DOHH2 (cell line): ENCODE results near the gene FAM83F.

Source experiments
- H3F3A ChIP-seq: fragments of 200-600 bp; sonication (generic), shearing (Covaris generic); 2 replicates; pipeline ENCODE4 v1.6.0; 2016; ENCODE audit warnings: antibody characterized with exemption, mild to moderate bottlenecking; ENCODE audit not compliant: control insufficient read depth, insufficient read depth
- H3K27ac ChIP-seq: fragments of 200-600 bp; sonication (generic); 2 replicates; pipeline ENCODE4 v1.5.1; 2014; ENCODE audit warnings: low read depth, mild to moderate bottlenecking, low read length, moderate library complexity
- H3K27me3 ChIP-seq: fragments of 200-600 bp; sonication (generic); 2 replicates; pipeline ENCODE4 v1.6.1; 2014; ENCODE audit warnings: mild to moderate bottlenecking, low read length, mixed read lengths; ENCODE audit not compliant: control insufficient read depth
- H3K36me3 ChIP-seq: fragments of 200-600 bp; sonication (generic); 2 replicates; pipeline ENCODE4 v1.6.1; 2014; ENCODE audit warnings: mild to moderate bottlenecking, low read length, moderate library complexity, mixed read lengths; ENCODE audit not compliant: control insufficient read depth
- H3K4me1 ChIP-seq: fragments of 200-600 bp; sonication (generic); 2 replicates; pipeline ENCODE4 v1.6.1; 2014; ENCODE audit warnings: mild to moderate bottlenecking, low read length, mixed read lengths; ENCODE audit not compliant: control insufficient read depth
- H3K4me2 ChIP-seq: fragments of 200-600 bp; sonication (generic); 2 replicates; pipeline ENCODE4 v1.6.0; 2014; ENCODE audit warnings: mild to moderate bottlenecking, low read length, moderate library complexity
- H3K4me3 ChIP-seq: fragments of 200-600 bp; sonication (generic); 2 replicates; pipeline ENCODE4 v1.5.1; 2014; ENCODE audit warnings: mild to moderate bottlenecking, low read length, mixed read lengths
- H3K79me2 ChIP-seq: fragments of 200-600 bp; sonication (generic); 2 replicates; pipeline ENCODE4 v1.6.1; 2014; ENCODE audit warnings: mild to moderate bottlenecking, low read length, mixed read lengths; ENCODE audit not compliant: control insufficient read depth
- H3K9me2 ChIP-seq: fragments of 200-600 bp; sonication (generic); replicated peaks from 2 replicates; pipeline ENCODE4 v1.6.1; 2014; ENCODE audit warnings: mild to moderate bottlenecking, low read length, mixed read lengths; ENCODE audit not compliant: control insufficient read depth
- H3K9me3 ChIP-seq: fragments of 200-600 bp; sonication (generic); 2 replicates; pipeline ENCODE4 v1.6.1; 2014; ENCODE audit warnings: antibody characterized with exemption, low read length, mixed read lengths; ENCODE audit not compliant: control insufficient read depth, insufficient read depth
- H4K20me1 ChIP-seq: fragments of 200-600 bp; sonication (generic); 2 replicates; pipeline ENCODE4 v1.6.0; 2014; ENCODE audit warnings: low read depth, mild to moderate bottlenecking, antibody characterized with exemption, low read length, moderate library complexity; ENCODE audit not compliant: control insufficient read depth, insufficient read depth
- CTCF ChIP-seq: fragments of 200-600 bp; sonication (generic); IDR thresholded peaks from one replicate; pipeline ENCODE4 v1.5.1; 2014; ENCODE audit warnings: antibody characterized with exemption, mild to moderate bottlenecking, low read depth, low read length; ENCODE audit not compliant: poor library complexity, severe bottlenecking
- EZH2phosphoT487 ChIP-seq: fragments of 200-600 bp; sonication (generic); IDR thresholded peaks from 2 replicates; pipeline ENCODE4 v1.6.1; 2017; ENCODE audit warnings: borderline replicate concordance, mild to moderate bottlenecking, antibody characterized with exemption, low read length, moderate library complexity, mixed read lengths

FAM83F gene

GRCh38 chr22:39985383-39986035 is 9.2 kb upstream of the FAM83F start:
- H3K9me2 ChIP-seq, result no peaks in the 10 kb centered on the region
- H4K20me1 ChIP-seq, result no peaks in the 10 kb centered on the region
- H3K4me3 ChIP-seq, result no peak overlapping the region
- H3K79me2 ChIP-seq, result no peaks in the 10 kb centered on the region
- no peaks in the 10 kb centered on the region for H3K36me3 ChIP-seq
- TF ChIP-seq CTCF (no peak), EZH2phosphoT487 (no peak)
- H3K27me3 ChIP-seq, result peaks cover 26% of the 10 kb centered on the region
- H3K4me1 ChIP-seq, result no peaks in the 10 kb centered on the region
- no peak overlapping the region for H3K27ac ChIP-seq
- H3K4me2 ChIP-seq, result no peak overlapping the region
- no peaks in the 10 kb centered on the region for H3K9me3 ChIP-seq
- no peaks in the 10 kb centered on the region for H3F3A ChIP-seq

- peaks cover 27% of the 10 kb centered on the region for H3K27me3 ChIP-seq
- no peaks in the 10 kb centered on the region for H3K9me2 ChIP-seq
- H3K79me2 ChIP-seq, result no peaks in the 10 kb centered on the region
These were observed 6.2 kb upstream of the FAM83F start for GRCh38 chr22:39988386-39989114.

GRCh38 chr22:39989633-39990032 is 5.1 kb upstream of the FAM83F start:
- no peaks in the 10 kb centered on the region for H3K79me2 ChIP-seq
- H3K27ac ChIP-seq, result no peak overlapping the region
- TF ChIP-seq CTCF (no peak), EZH2phosphoT487 (no peak)
- H3K36me3 ChIP-seq, result no peaks in the 10 kb centered on the region
- H4K20me1 ChIP-seq, result no peaks in the 10 kb centered on the region
- H3K4me3 ChIP-seq, result no peak overlapping the region
- H3K27me3 ChIP-seq, result peaks cover 24% of the 10 kb centered on the region
- no peak overlapping the region for H3K4me2 ChIP-seq
- H3K9me2 ChIP-seq, result no peaks in the 10 kb centered on the region
- H3K4me1 ChIP-seq, result no peaks in the 10 kb centered on the region
- H3F3A ChIP-seq, result no peaks in the 10 kb centered on the region
- H3K9me3 ChIP-seq, result no peaks in the 10 kb centered on the region

More at GRCh38 chr22:39988386-39989114, 6.2 kb upstream of the FAM83F start:
- H4K20me1 ChIP-seq, result no peaks in the 10 kb centered on the region
- TF ChIP-seq EZH2phosphoT487 (no peak), CTCF (no peak)
- no peaks in the 10 kb centered on the region for H3K36me3 ChIP-seq
- H3K9me3 ChIP-seq, result no peaks in the 10 kb centered on the region
- H3K4me2 ChIP-seq, result no peak overlapping the region
- no peak overlapping the region for H3K27ac ChIP-seq
- H3K4me1 ChIP-seq, result no peaks in the 10 kb centered on the region
- H3K4me3 ChIP-seq, result no peak overlapping the region
- H3F3A ChIP-seq, result no peaks in the 10 kb centered on the region
